GM08714 (cell line): ENCODE data around the gene UBE2G2.

Experiments used
- H3K4me3 ChIP-seq: fragments of 200-500 bp; sonication (Bioruptor generic); 2 replicates; pipeline ENCODE4 v1.5.1; 2014; ENCODE audit warnings: mild to moderate bottlenecking, low read length, inconsistent platforms
- ZNF274 ChIP-seq: IDR thresholded peaks from 2 replicates; pipeline ENCODE4 v1.6.1; 2012; ENCODE audit warnings: mild to moderate bottlenecking, low read depth, low read length

The UBE2G2 gene

DNA sequence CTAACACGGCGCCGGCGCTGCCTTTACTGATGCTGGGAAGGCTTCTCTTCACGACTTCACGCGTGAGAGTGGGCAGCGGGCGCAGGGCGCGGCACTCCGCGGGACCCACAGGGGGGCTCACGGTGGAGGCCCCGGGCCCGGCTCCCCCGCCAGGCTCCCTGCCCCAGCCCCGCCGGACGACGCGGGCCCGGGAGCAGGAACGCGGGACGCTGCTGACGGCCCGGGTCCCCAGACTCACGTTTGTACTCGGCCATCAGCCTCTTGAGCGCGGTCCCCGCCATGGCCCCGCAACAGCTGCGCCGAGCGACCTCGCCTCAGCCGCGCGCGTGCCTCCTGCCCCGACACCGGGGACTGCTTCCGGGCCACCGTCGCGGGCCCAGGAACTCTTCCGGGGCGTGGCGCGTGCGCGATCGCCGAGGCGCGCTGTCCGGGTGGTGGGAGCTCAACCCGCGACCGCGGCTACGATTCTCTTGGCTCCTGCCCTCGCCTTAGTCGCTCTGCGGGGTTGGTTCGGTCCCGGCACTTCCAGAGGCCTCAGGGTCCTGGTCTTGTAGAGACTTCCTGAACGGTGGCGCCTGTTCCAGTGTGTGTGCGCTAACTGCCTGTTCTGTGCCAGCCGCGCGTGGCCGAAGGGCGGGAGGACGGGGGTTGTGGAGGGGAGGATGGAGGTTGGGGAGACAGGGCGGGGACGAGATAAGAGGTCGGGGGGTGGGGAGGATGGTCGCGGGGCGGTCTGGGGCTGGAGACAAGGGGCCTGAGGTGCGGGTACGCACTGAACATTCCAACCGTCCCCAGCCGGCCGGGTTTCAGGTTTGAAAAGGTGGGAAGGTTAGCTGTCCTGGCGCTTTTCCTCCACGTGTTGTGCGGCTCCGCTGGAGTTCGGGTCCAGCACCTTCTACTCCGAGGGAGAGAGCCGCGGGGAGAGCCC is at the start of gene UBE2G2:
TSS of gene UBE2G2 (minus strand) at position 353 of the 928 bp plus-strand sequence. CDS start at position 281, 72 bp downstream.
- peak within 1 kb of the TSS; percentile 98 for H3K4me3 ChIP-seq
- TF ChIP-seq ZNF274: no peak

DNA sequence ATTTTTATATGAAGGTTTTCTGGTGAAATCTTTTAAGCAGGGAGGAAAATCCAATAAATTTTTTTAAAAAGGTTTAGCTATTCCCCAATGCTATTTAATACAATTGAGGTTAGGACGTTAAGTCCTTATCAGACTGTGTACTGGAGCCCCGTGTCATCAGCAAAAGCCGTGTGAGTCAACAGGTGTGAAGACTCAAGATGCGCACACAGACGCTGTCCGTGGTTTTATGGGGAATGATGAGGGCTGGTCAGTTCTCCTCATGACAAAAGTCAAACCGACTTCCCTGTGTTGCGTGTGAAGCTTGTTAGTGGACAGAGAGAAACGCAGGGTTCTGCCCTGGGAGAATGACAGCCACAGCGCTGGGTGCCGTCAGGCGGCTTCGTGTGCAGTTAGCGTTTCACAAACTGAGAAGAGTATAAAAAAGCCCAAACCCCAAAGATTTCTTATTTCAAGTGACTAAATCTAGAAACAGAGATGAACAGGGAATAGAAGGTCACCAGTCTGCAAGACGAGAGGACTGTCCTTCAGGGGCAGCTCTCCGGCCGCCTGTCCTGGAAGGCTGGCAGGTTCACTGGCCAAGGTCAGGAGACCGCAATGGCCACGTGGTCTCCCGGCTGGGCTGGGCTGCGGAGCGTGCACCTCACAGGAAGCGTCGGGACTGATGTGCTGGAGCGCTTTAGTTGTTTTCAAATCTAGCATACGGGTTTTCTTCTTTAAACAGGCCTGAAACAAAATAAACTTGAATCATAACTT is 49.5 kb upstream of the UBE2G2 start:
- no peak overlapping the region for H3K4me3 ChIP-seq
- no peak for TF ChIP-seq ZNF274

GRCh38 chr21:44850208-44850800 is 48.7 kb upstream of the UBE2G2 start:
- TF ChIP-seq ZNF274: no peak
- no peak overlapping the region for H3K4me3 ChIP-seq

- TF ChIP-seq ZNF274: no peak
- H3K4me3 ChIP-seq: no peak overlapping the region
Measured at GRCh38 chr21:44849616-44850130, 48.1 kb upstream of the UBE2G2 start.

DNA sequence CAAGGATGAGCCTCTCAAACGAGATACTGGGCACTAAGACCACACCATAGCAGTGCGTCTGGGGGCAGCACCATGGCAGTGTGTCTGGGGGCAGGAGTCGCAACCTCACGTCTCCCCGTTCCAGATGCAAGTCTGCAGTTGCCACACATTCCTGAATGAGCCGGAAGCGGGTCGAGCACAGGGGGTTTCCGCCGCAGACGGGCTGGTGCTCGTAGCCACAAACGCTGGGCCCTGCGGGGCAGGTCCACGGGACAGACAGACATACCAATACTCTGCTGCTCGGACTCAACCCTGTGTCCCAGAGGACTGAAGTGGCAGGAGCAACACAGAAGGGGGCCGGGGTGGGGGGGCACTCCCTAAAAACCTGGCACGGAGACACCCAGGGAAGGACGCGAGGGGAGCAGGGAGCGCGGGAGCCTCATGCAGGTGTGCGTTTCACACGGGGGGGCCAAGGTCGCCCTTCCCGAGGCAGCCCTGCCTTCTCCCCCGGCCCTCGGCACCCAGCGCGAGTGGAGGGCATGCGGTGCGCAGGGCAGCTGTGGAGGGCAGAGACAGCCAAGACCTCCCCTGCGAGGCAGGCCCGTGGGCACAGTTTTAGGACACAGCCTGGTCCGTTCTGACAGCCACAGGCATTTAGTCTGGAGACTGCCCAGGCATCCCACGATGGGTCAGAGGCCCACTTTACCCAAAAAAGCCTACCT is 47.4 kb upstream of the UBE2G2 start:
- H3K4me3 ChIP-seq: no peak overlapping the region
- TF ChIP-seq ZNF274: no peak

DNA sequence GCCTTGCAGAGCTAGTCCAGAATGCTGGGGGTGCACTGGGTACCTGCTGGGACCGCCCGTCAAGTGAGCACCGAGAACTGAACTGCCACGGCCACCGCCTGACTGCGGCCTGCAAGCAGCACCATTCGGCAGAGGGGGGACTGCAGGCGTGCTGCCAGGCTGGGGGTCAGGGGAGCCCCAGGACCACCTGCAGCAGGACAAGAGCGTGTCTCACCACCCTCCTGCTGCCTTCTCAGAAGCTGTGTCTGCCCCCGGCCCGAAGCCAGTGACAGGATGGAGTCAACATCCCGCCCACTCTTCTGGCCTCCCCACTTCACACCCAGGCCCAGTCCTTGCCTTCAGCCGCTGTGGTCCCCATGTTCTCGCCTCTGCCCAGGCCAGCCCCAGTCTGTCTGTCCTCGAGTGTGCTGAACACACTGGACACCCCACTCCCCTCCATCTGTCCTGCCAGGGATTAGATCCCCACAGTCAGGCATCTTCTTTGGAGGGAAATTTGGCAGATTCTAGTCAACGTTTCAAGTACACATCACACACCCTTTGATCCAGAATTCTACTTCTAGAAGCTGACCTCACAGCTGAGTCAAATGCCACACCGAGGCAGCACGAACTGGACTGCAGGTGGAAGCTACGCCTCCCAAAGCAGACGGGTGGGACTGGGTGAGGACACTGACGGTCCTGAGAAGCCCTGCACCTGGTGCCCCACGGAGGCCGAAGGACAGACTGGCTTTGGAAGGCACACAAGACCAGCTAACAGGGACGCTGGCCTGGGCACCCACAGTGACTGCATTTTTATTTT is 45.8 kb upstream of the UBE2G2 start:
- TF ChIP-seq ZNF274: no peak
- no peak overlapping the region for H3K4me3 ChIP-seq

DNA sequence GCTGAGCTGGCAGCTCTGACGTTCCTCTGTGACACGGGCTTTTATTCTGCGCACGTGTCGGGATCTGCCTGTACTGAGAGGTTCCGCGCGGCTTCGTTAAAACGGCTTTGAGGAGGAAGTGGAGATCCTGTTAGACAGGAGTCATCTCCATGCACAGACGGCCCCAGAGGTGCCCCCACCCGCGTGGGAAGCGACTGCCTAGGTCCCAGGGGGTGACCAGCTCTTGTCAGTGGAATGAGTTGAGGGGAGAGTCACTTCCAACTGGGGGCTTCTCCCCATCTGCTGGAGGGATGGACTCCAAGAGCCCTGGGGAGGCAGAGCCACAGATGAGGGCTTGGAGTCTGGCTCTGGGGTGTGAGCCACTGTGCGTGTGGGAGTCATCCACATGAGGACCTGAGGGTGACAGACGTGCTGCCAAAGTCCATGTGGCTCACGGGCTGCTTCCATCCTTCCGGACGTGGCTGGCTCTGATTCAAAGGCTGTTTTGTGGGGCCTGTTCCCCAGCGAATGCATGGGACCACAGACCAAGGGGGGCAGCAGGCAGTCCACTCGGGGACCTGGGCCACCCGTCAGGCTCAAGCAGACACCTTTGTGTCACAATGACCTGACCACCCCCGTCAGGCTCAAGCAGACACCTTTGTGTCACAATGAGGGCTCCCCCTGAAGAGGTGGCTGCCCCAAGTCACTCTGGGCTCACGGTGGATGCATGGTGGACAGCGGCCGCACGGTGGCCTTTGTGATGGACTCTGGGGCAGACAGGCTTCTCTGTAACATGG is 45.1 kb upstream of the UBE2G2 start:
- no peak overlapping the region; the same call in 1 of the 2 replicates for H3K4me3 ChIP-seq
- TF ChIP-seq ZNF274: no peak

GRCh38 chr21:44846224-44846484 is 44.5 kb upstream of the UBE2G2 start:
- TF ChIP-seq ZNF274: no peak
- peak overlapping the region; percentile 4; the same call in 1 of the 2 replicates for H3K4me3 ChIP-seq

DNA sequence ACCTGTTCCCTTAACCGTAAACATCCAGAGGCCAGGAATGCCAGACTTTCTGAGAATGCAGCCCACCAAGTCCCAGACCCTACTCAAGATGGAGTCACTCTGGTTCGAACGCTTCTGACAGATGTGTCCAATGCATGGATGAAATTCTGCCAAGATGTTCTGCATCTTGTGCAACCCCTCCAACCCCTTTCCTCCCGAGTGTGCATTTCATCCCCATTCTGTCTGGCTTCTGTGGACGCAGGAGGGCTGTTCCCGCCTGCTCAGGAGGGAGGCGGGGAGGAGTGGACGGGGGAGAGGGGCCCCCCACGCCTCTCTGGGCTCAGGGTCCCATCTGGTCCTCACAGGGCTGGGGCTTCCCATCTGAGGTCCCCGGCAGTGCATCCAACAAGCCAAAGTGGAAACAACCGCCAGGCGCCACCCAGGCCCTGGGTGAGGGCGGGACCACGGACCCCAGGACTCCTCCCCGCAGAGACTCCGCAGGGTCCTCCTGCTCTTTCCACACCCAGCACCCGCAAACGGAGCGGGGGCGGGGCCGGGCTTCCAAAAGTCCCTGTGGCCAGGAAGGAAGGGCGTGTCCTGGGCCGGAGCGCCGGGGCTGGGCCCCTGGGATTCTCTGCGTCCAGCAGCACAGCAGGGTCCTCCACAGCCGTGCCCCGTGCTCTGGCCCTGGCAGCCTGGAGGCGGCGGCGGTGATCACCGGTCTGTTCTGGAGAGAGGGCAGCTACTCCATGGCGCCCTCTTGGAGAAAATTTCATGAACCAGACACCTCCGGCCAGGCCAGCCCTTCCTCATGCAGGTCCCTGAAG is 44.0 kb upstream of the UBE2G2 start:
- peak overlapping the region; percentile 4; the same call in 1 of the 2 replicates for H3K4me3 ChIP-seq
- TF ChIP-seq ZNF274: no peak

GRCh38 chr21:44844256-44844655 is 42.6 kb upstream of the UBE2G2 start:
- H3K4me3 ChIP-seq: no peak overlapping the region
- TF ChIP-seq ZNF274: no peak

- TF ChIP-seq ZNF274: no peak
- H3K4me3 ChIP-seq: no peak overlapping the region
Measured at GRCh38 chr21:44842721-44843445, 41.3 kb upstream of the UBE2G2 start.
